ENCODE measurements around the gene RAB4B.

GRCh38 chr19:40781140-40781539 lies 3.1 kb downstream of the RAB4B start:
- TF ChIP-seq ZNF274 (IDR thresholded peaks at IDR 0.05; ENCODE audit: low read depth, low read length) (no peak), YY1 (IDR thresholded peaks at IDR 0.05; ENCODE audit: insufficient read depth, insufficient read length) (no peak), SUZ12 (IDR thresholded peaks at IDR 0.05; ENCODE audit: extremely low read depth, insufficient read depth, insufficient read length) (no peak)
